ENCODE results near the gene WBP11. TPM values are rescaled to one million over a fixed set of nuclear protein-coding genes. Genes with fewer than 3 reads are reported as not detected.

WBP11 gene
- total and polyA plus RNA-seq, 9 of the 15 experiments (the other 6 are each of a cell fraction or from before 2014, with no cell fraction given): 7.7 to 60.8 (median 24.6) TPM

DNA sequence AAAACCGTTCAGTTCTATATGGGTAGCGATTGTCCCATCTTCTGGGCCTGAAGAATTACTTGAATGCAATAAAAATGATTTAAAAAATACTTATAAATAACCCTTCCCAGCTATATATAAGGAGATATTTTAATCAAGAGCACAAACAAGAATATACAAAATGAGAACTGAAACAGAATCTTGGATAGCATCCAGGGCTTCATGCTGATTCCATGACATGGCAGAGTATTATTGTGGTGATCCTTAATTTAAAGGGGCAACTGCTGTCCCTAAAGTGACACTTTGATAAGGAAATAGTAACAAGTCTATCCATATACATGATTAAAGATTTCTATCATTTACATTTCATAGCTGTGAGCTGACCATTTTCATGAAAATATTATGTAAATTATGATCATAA lies 18.8 kb downstream of the WBP11 start:
- no peak for ATAC-seq
- BruUV-seq (replicated peaks): no TSS peak
- Histone ChIP-seq H2AFZ (ENCODE audit: low read depth, low read length) (no peak overlapping the region), H3K36me3 (ENCODE audit: control insufficient read depth, insufficient read depth, low read length) (peaks cover 36% of the 10 kb centered on the region; the same call in 2 of the 3 replicates), H3K9me3 (replicated peaks; ENCODE audit: control insufficient read depth, insufficient read depth, low read depth, low read length) (no peaks in the 10 kb centered on the region), H3K79me2 (ENCODE audit: control insufficient read depth, insufficient read depth, low read length) (no peaks in the 10 kb centered on the region), H3K9me1 (ENCODE audit: control insufficient read depth, insufficient read depth, low read length) (no peaks in the 10 kb centered on the region), H3K27ac (ENCODE audit: extremely low read depth, low read depth, low read length) (no peak overlapping the region), H3K27me3 (ENCODE audit: control insufficient read depth in 2 of 2, insufficient read depth in 2 of 2, low read length in 2 of 2) (no peaks in the 10 kb centered on the region), H4K20me1 (replicated peaks; ENCODE audit: control insufficient read depth, insufficient read depth, low read length) (no peaks in the 10 kb centered on the region), H3K4me2 (ENCODE audit: insufficient read depth, low read length) (no peak overlapping the region), H3K4me1 (replicated peaks in 1 of 2; ENCODE audit: control insufficient read depth in 2 of 2, insufficient read depth in 2 of 2, low read length in 2 of 2) (no peaks in the 10 kb centered on the region), H3K4me3 (no peak overlapping the region), H3K9ac (ENCODE audit: insufficient read depth in 1 of 2, low read depth in 2 of 2, low read length in 2 of 2) (no peak overlapping the region)
- CTCF ChIA-PET (ENCODE audit: low intra/inter-chr PET ratio): interaction anchor here (0.6 kb wide), 1 partner anchor 40 kb away, joined by 3 read pairs; no protein-coding TSS in a partner anchor
- POLR2A ChIA-PET: interaction anchor here (1.1 to 1.8 kb wide), 2 partner anchors 8 to 119 kb away, joined by 3 to 5 read pairs; no protein-coding TSS in a partner anchor
- in situ Hi-C loops (cut with MboI) (no loop called here), intact Hi-C loops (cut with micrococcal nuclease) (no loop called here)
- WGBS (ENCODE audit: insufficient coverage, low coverage, missing lambda C conversion rate): no CpG with 5 or more reads among the region's 2 CpGs
- TF ChIP-seq TBL1XR1 (IDR thresholded peaks at IDR 0.05; ENCODE audit: low read length in 2 of 2) (no peak), BRCA1 (IDR thresholded peaks at IDR 0.05) (no peak), BRCA1 (CRISPR knock-in tag; IDR thresholded peaks at IDR 0.05) (no peak), NFE2 (IDR thresholded peaks at IDR 0.05; ENCODE audit: low read depth) (no peak), PML (IDR thresholded peaks at IDR 0.05; ENCODE audit: low read length) (no peak), NKRF (IDR thresholded peaks at IDR 0.05; ENCODE audit: borderline replicate concordance) (no peak), ZNF41 (CRISPR knock-in tag; conservative IDR thresholded peaks at IDR 0.05) (no peak), ID3 (CRISPR knock-in tag; IDR thresholded peaks at IDR 0.05) (no peak), ID3 (tag; IDR thresholded peaks at IDR 0.05) (no peak)
- DNase-seq (ENCODE audit: extremely low read depth in 1 of 4, low spot score in 3 of 4): no peak
- no peak for FAIRE-seq
